NB4 (cell line): ENCODE data around the gene FGF12.

ENCODE experiments used
- DNase-seq: peaks from one replicate; pipeline ENCODE4 v3.0.0; 2010; ENCODE audit warnings: low read depth
- H3K4me3 ChIP-seq: one replicate; pipeline ENCODE4 v1.5.1; 2011; ENCODE audit warnings: mild to moderate bottlenecking, low read depth, low read length, moderate library complexity
- CTCF ChIP-seq: IDR thresholded peaks from one replicate; pipeline ENCODE4 v1.5.1; 2012; ENCODE audit warnings: low read depth, low read length
- MAX ChIP-seq: IDR thresholded peaks from 2 replicates; pipeline ENCODE4 v1.6.1; 2011; ENCODE audit warnings: low read depth, low read length
- MYC ChIP-seq: IDR thresholded peaks from 2 replicates; pipeline ENCODE4 v1.6.1; 2011; ENCODE audit warnings: low read depth, low read length
- POLR2A ChIP-seq: IDR thresholded peaks from 2 replicates; pipeline ENCODE4 v1.6.1; 2011; ENCODE audit warnings: mild to moderate bottlenecking; ENCODE audit not compliant: insufficient read length; ENCODE audit errors: extremely low read depth

Gene FGF12

GRCh38 chr3:192187485-192188051, 539.8 kb downstream of the FGF12 start:
- H3K4me3 ChIP-seq, result no peak overlapping the region
- DNase-seq, result no peak
- TF ChIP-seq MYC, result no peak
- TF ChIP-seq MAX, result no peak
- no peak for TF ChIP-seq POLR2A
- no peak for TF ChIP-seq CTCF

- TF ChIP-seq MYC (no peak), POLR2A (no peak), CTCF (no peak), MAX (no peak)
- no peak for DNase-seq
- no peak overlapping the region for H3K4me3 ChIP-seq
Observed at GRCh38 chr3:192186498-192186897, 540.8 kb downstream of the FGF12 start.

GRCh38 chr3:192186045-192186444, 541.3 kb downstream of the FGF12 start:
- TF ChIP-seq POLR2A, result no peak
- no peak for TF ChIP-seq MAX
- TF ChIP-seq CTCF, result no peak
- TF ChIP-seq MYC, result no peak
- no peak overlapping the region for H3K4me3 ChIP-seq
- DNase-seq, result no peak

- no peak overlapping the region for H3K4me3 ChIP-seq
Observed at GRCh38 chr3:192183109-192183508, 544.2 kb downstream of the FGF12 start.

GRCh38 chr3:192181151-192181550, 546.2 kb downstream of the FGF12 start:
- no peak for DNase-seq
- H3K4me3 ChIP-seq, result no peak overlapping the region
- no peak for TF ChIP-seq POLR2A
- TF ChIP-seq MAX, result no peak
- TF ChIP-seq CTCF, result no peak
- no peak for TF ChIP-seq MYC

More at GRCh38 chr3:192183109-192183508, 544.2 kb downstream of the FGF12 start:
- no peak for DNase-seq
- TF ChIP-seq CTCF (no peak), MAX (no peak), MYC (no peak), POLR2A (no peak)

- no peak for TF ChIP-seq MYC
- no peak for TF ChIP-seq CTCF
- no peak for TF ChIP-seq POLR2A
- TF ChIP-seq MAX, result no peak
- no peak for DNase-seq
- no peak overlapping the region for H3K4me3 ChIP-seq
Observed at GRCh38 chr3:192177383-192177782, 550.0 kb downstream of the FGF12 start.
